CD14-positive monocyte (primary cell): ENCODE measurements around the gene MYL3. TPM values are rescaled to one million over a fixed set of nuclear protein-coding genes. Genes with fewer than 3 reads are reported as not detected.

ENCODE experiments used
- DNase-seq, 3 donors: peaks; one replicate each; pipeline ENCODE4 v3.0.0-alpha.2; 2011 to 2022
- H2AFZ ChIP-seq: 2 replicates; pipeline ENCODE4 v1.6.0; 2012; ENCODE audit warnings: mild to moderate bottlenecking, low read depth, low read length, inconsistent platforms; ENCODE audit not compliant: insufficient read depth, poor library complexity, severe bottlenecking
- H3K27ac ChIP-seq, 2 donors: 1 replicate in 1 of 2; 2 replicates in 1 of 2; pipeline ENCODE4 v1.5.1; 2012 to 2013; ENCODE audit warnings: low read length in 2 of 2, control low read depth in 1 of 2, inconsistent platforms in 1 of 2, low read depth in 1 of 2, mild to moderate bottlenecking in 1 of 2
- H3K27me3 ChIP-seq, 2 donors: one replicate each; pipeline versions ENCODE4 v1.6.0 to v1.6.1; 2011 to 2013; ENCODE audit warnings: low read length in 2 of 2; ENCODE audit not compliant: control insufficient read depth in 2 of 2, insufficient read depth in 2 of 2
- H3K36me3 ChIP-seq, 2 donors: replicated peaks in 1 of 2; 1 replicate in 1 of 2; 2 replicates in 1 of 2; pipeline versions ENCODE4 v1.5.1 to v1.6.1; 2012 to 2013; ENCODE audit warnings: low read length in 2 of 2, control low read depth in 1 of 2, inconsistent platforms in 1 of 2, mild to moderate bottlenecking in 1 of 2; ENCODE audit not compliant: insufficient read depth in 2 of 2, control insufficient read depth in 1 of 2
- H3K4me1 ChIP-seq, 2 donors: 1 replicate in 1 of 2; 2 replicates in 1 of 2; pipeline versions ENCODE4 v1.5.1 to v1.6.1; 2012 to 2013; ENCODE audit warnings: low read length in 2 of 2, control low read depth in 1 of 2, inconsistent platforms in 1 of 2, mild to moderate bottlenecking in 1 of 2, moderate library complexity in 1 of 2; ENCODE audit not compliant: insufficient read depth in 2 of 2, control insufficient read depth in 1 of 2
- H3K4me2 ChIP-seq: replicated peaks from 2 replicates; pipeline ENCODE3; 2012; ENCODE audit warnings: low read length, moderate library complexity, mild to moderate bottlenecking; ENCODE audit not compliant: poor library complexity, severe bottlenecking; ENCODE audit errors: extremely low read depth
- H3K4me3 ChIP-seq, 3 experiments: fragments of 200-600 bp in 1 of 3; sonication (generic) in 1 of 3; replicated peaks in 1 of 3; 1 replicate in 2 of 3; 2 replicates in 1 of 3; pipeline ENCODE4 v1.5.1; 2011 to 2013; ENCODE audit warnings: low read length in 3 of 3, mild to moderate bottlenecking in 3 of 3, control low read depth in 2 of 3, low read depth in 2 of 3, inconsistent platforms in 1 of 3, moderate library complexity in 1 of 3
- H3K79me2 ChIP-seq: 2 replicates; pipeline ENCODE4 v1.6.0; 2012; ENCODE audit warnings: mild to moderate bottlenecking, control low read depth, inconsistent platforms, low read length, moderate library complexity; ENCODE audit not compliant: insufficient read depth
- H3K9ac ChIP-seq: 2 replicates; pipeline ENCODE4 v1.6.0; 2017; ENCODE audit warnings: low read length, mild to moderate bottlenecking; ENCODE audit not compliant: insufficient read depth, poor library complexity, severe bottlenecking
- H3K9me3 ChIP-seq, 2 donors: replicated peaks in 1 of 2; 1 replicate in 1 of 2; 2 replicates in 1 of 2; pipeline versions ENCODE4 v1.5.1 to v1.6.1; 2012 to 2013; ENCODE audit warnings: low read length in 2 of 2, control low read depth in 1 of 2; ENCODE audit not compliant: control insufficient read depth in 1 of 2, insufficient read depth in 1 of 2
- H4K20me1 ChIP-seq: 2 replicates; pipeline ENCODE4 v1.6.0; 2012; ENCODE audit warnings: mild to moderate bottlenecking, low read length, control low read depth, moderate library complexity; ENCODE audit not compliant: insufficient read depth
- H3K27ac Mint-ChIP-seq, 7 donors: one replicate each; pipeline ENCODE4 v1.8.0; 2020; ENCODE audit warnings: mild to moderate bottlenecking in 7 of 7, mixed read lengths in 7 of 7, moderate library complexity in 6 of 7, inconsistent platforms in 2 of 7
- H3K27me3 Mint-ChIP-seq, 3 donors: one replicate each; pipeline ENCODE4 v1.8.0; 2021 to 2022; ENCODE audit warnings: low read depth in 3 of 3, mild to moderate bottlenecking in 3 of 3, mixed read lengths in 3 of 3, moderate library complexity in 3 of 3, inconsistent platforms in 1 of 3
- H3K36me3 Mint-ChIP-seq, 2 donors: one replicate each; pipeline ENCODE4 v1.8.0; 2020; ENCODE audit warnings: mixed read lengths in 2 of 2, inconsistent platforms in 1 of 2, mild to moderate bottlenecking in 1 of 2
- H3K4me1 Mint-ChIP-seq: one replicate; pipeline ENCODE4 v1.8.0; 2020; ENCODE audit warnings: mild to moderate bottlenecking, mixed read lengths
- H3K4me3 Mint-ChIP-seq, 2 donors: one replicate each; pipeline ENCODE4 v1.8.0; 2020; ENCODE audit warnings: mild to moderate bottlenecking in 2 of 2, mixed read lengths in 2 of 2, moderate library complexity in 1 of 2
- H3K9me3 Mint-ChIP-seq, 7 donors: one replicate each; pipeline ENCODE4 v1.8.0; 2020 to 2022; ENCODE audit warnings: mixed read lengths in 7 of 7, mild to moderate bottlenecking in 6 of 7, moderate library complexity in 6 of 7, inconsistent platforms in 2 of 7
- CTCF ChIP-seq: fragments of 200-600 bp; IDR thresholded peaks from one replicate; pipeline ENCODE4 v1.8.0; 2022; ENCODE audit warnings: antibody characterized with exemption, mild to moderate bottlenecking
- WGBS: methylation state at CpG from one replicate; pipeline ENCODE4 v1.1.5; 2013; ENCODE audit warnings: missing lambda C conversion rate; ENCODE audit not compliant: insufficient coverage; 5-methylcytosine and 5-hydroxymethylcytosine counted together
- intact Hi-C, 2 donors: fragments of 100-400 bp; cut with micrococcal nuclease; formaldehyde crosslinking; loops; one replicate each; pipeline versions ENCODE4 v1.15.0 to v1.15.1; 2023
- polyA plus RNA-seq, 3 donors: library from polyadenylated mRNA; depleted of rRNA in 1 of 3; unstranded in 2 of 3; stranded (reverse) in 1 of 3; fragments of 300-500 nt in 2 of 3; fragments of >200 nt in 1 of 3; fragmentation: Illumina TruSeq in 2 of 3; gene quantifications; 1 replicate in 2 of 3; 2 replicates in 1 of 3; pipeline ENCODE4 v1.2.3, GENCODE V29; 2012 to 2021

The MYL3 gene
- polyA plus RNA-seq, 3 donors, result not detected

GRCh38 chr3:46899151-46900006 is 36.1 kb upstream of the MYL3 start:
- Mint-ChIP-seq H3K4me3 (peak overlapping the region in 1 of 2 donors; percentile 86), H3K36me3 (no peaks in the 10 kb centered on the region), H3K27me3 (peaks cover 26 to 49% (median 31%) of the 10 kb centered on the region in 3 donors), H3K27ac (no peak overlapping the region), H3K9me3 (peaks cover 0 to 3% (median 0%) of the 10 kb centered on the region in 7 donors), H3K4me1 (peaks cover 25% of the 10 kb centered on the region)
- H3K27ac ChIP-seq, result no peak overlapping the region
- peaks cover 3 to 19% of the 10 kb centered on the region in 2 donors for H3K27me3 ChIP-seq
- no peaks in the 10 kb centered on the region for H3K79me2 ChIP-seq
- no peak overlapping the region for H3K4me2 ChIP-seq
- no peaks in the 10 kb centered on the region for H3K36me3 ChIP-seq
- H2AFZ ChIP-seq, result no peak overlapping the region
- no peaks in the 10 kb centered on the region for H4K20me1 ChIP-seq
- 91% methylated on average over 22 of the region's 22 CpGs for WGBS
- no peak for TF ChIP-seq CTCF
- no peak for DNase-seq
- H3K4me3 ChIP-seq, result no peak overlapping the region
- no peak overlapping the region for H3K9ac ChIP-seq
- H3K4me1 ChIP-seq, result peaks cover 9 to 18% of the 10 kb centered on the region in 2 donors
- H3K9me3 ChIP-seq, result no peaks in the 10 kb centered on the region
- intact Hi-C loops, result no loop called here

GRCh38 chr3:46898321-46899150 is 35.3 kb upstream of the MYL3 start:
- no peak overlapping the region for H3K9ac ChIP-seq
- intact Hi-C loops, result no loop called here
- peak overlapping the region; percentile 15 for H3K4me2 ChIP-seq

More at GRCh38 chr3:46898321-46899150, 35.3 kb upstream of the MYL3 start:
- no peak for TF ChIP-seq CTCF
- Histone ChIP-seq H4K20me1 (no peaks in the 10 kb centered on the region), H3K27ac (no peak overlapping the region), H3K27me3 (peaks cover 3 to 21% of the 10 kb centered on the region in 2 donors), H3K36me3 (no peaks in the 10 kb centered on the region), H3K9me3 (no peaks in the 10 kb centered on the region), H3K79me2 (no peaks in the 10 kb centered on the region), H3K4me3 (no peak overlapping the region), H2AFZ (no peak overlapping the region), H3K4me1 (peaks cover 4 to 12% of the 10 kb centered on the region in 2 donors)
- no peak for DNase-seq
- H3K27ac Mint-ChIP-seq, result no peak overlapping the region
- peaks cover 21% of the 10 kb centered on the region for H3K4me1 Mint-ChIP-seq
- peak overlapping the region in 1 of 2 donors; percentile 86 for H3K4me3 Mint-ChIP-seq
- 22% methylated on average over 57 of the region's 71 CpGs for WGBS
- peaks cover 26 to 57% (median 31%) of the 10 kb centered on the region in 3 donors for H3K27me3 Mint-ChIP-seq
- H3K9me3 Mint-ChIP-seq, result peaks cover 0 to 3% (median 0%) of the 10 kb centered on the region in 7 donors
- no peaks in the 10 kb centered on the region for H3K36me3 Mint-ChIP-seq
